GM12892 (cell line): ENCODE measurements around the gene ZAR1L.

Experiments used
- POLR2A ChIP-seq: IDR thresholded peaks from 2 replicates; pipeline ENCODE4 v1.6.1; 2011; ENCODE audit warnings: low read depth, low read length, control low read depth
- POLR2AphosphoS5 ChIP-seq: IDR thresholded peaks from 2 replicates; pipeline ENCODE4 v1.6.1; 2011; ENCODE audit warnings: low read depth, low read length, control low read depth

- TF ChIP-seq POLR2A = no peak
- no peak for TF ChIP-seq POLR2AphosphoS5
Observed at GRCh38 chr13:32298695-32299094, 16.5 kb downstream of the ZAR1L start.
